ENCODE results near the gene MID2. TPM values are rescaled to one million over a fixed set of nuclear protein-coding genes. Genes with fewer than 3 reads are reported as not detected.
"Not testable (repeated sequence)": the region's sequence is repeated elsewhere in the genome, so short reads cannot be mapped to it uniquely, and the experiment has no call there.

MID2 gene
- polyA plus RNA-seq, 3 donors: 0.20 TPM; not detected in 2

- no CpG with 5 or more reads among the region's 1 CpG for WGBS (ENCODE audit: insufficient coverage)
- Mint-ChIP-seq H3K36me3 (no peaks in the 10 kb centered on the region), H3K4me1 (peaks cover 8% of the 10 kb centered on the region), H3K27me3 (ENCODE audit: low read depth in 3 of 3) (peaks cover 1 to 3% (median 2%) of the 10 kb centered on the region in 3 donors), H3K27ac (peak overlapping the region in 1 of 7 donors; percentile 5), H3K4me3 (no peak overlapping the region), H3K9me3 (peaks cover 0 to 6% (median 1%) of the 10 kb centered on the region in 7 donors)
- Histone ChIP-seq H3K4me2 (replicated peaks; ENCODE audit: extremely low read depth, low read length, poor library complexity, severe bottlenecking) (no peak overlapping the region), H4K20me1 (ENCODE audit: insufficient read depth, low read length) (no peaks in the 10 kb centered on the region), H3K27ac (ENCODE audit: low read depth in 1 of 2, low read length in 2 of 2) (no peak overlapping the region), H2AFZ (ENCODE audit: insufficient read depth, low read depth, low read length, poor library complexity, severe bottlenecking) (no peak overlapping the region), H3K9me3 (replicated peaks in 1 of 2; ENCODE audit: control insufficient read depth in 1 of 2, insufficient read depth in 1 of 2, low read length in 2 of 2) (no peaks in the 10 kb centered on the region), H3K9ac (ENCODE audit: insufficient read depth, low read length, poor library complexity, severe bottlenecking) (no peak overlapping the region), H3K4me1 (ENCODE audit: control insufficient read depth in 1 of 2, insufficient read depth in 2 of 2, low read length in 2 of 2) (peaks cover 0 to 2% of the 10 kb centered on the region in 2 donors), H3K27me3 (ENCODE audit: control insufficient read depth in 2 of 2, insufficient read depth in 2 of 2, low read length in 2 of 2) (no peaks in the 10 kb centered on the region), H3K36me3 (replicated peaks in 1 of 2; ENCODE audit: control insufficient read depth in 1 of 2, insufficient read depth in 2 of 2, low read length in 2 of 2) (no peaks in the 10 kb centered on the region), H3K79me2 (ENCODE audit: insufficient read depth, low read length) (no peaks in the 10 kb centered on the region), H3K4me3 (replicated peaks in 1 of 3; ENCODE audit: low read depth in 2 of 3, low read length in 3 of 3) (no peak overlapping the region)
- intact Hi-C loops (cut with micrococcal nuclease): no loop called here
- DNase-seq: no peak
- TF ChIP-seq CTCF (IDR thresholded peaks at IDR 0.05): no peak
Measured at GRCh38 chrX:107804427-107804826, 21.2 kb upstream of the MID2 start.

GRCh38 chrX:107805179-107805578 lies 20.5 kb upstream of the MID2 start:
- H3K4me2 ChIP-seq (replicated peaks; ENCODE audit: extremely low read depth, low read length, poor library complexity, severe bottlenecking): no peak overlapping the region
- H2AFZ ChIP-seq (ENCODE audit: insufficient read depth, low read depth, low read length, poor library complexity, severe bottlenecking): no peak overlapping the region
- Mint-ChIP-seq H3K4me1 (peaks cover 8% of the 10 kb centered on the region), H3K27ac (no peak overlapping the region), H3K36me3 (no peaks in the 10 kb centered on the region), H3K4me3 (no peak overlapping the region), H3K9me3 (peaks cover 0 to 6% (median 1%) of the 10 kb centered on the region in 7 donors), H3K27me3 (ENCODE audit: low read depth in 3 of 3) (peaks cover 1 to 3% (median 2%) of the 10 kb centered on the region in 3 donors)
- peaks cover 0 to 2% of the 10 kb centered on the region in 2 donors for H3K4me1 ChIP-seq (ENCODE audit: control insufficient read depth in 1 of 2, insufficient read depth in 2 of 2, low read length in 2 of 2)
- no peak overlapping the region for H3K9ac ChIP-seq (ENCODE audit: insufficient read depth, low read length, poor library complexity, severe bottlenecking)
- TF ChIP-seq CTCF (IDR thresholded peaks at IDR 0.05): no peak
- H4K20me1 ChIP-seq (ENCODE audit: insufficient read depth, low read length): no peaks in the 10 kb centered on the region
- intact Hi-C loops (cut with micrococcal nuclease): no loop called here
- H3K4me3 ChIP-seq (replicated peaks in 1 of 3; ENCODE audit: low read depth in 2 of 3, low read length in 3 of 3): no peak overlapping the region
- no peak for DNase-seq
- H3K36me3 ChIP-seq (replicated peaks in 1 of 2; ENCODE audit: control insufficient read depth in 1 of 2, insufficient read depth in 2 of 2, low read length in 2 of 2): no peaks in the 10 kb centered on the region
- WGBS (ENCODE audit: insufficient coverage): 100% methylated on average over 1 of the region's 3 CpGs
- no peaks in the 10 kb centered on the region for H3K27me3 ChIP-seq (ENCODE audit: control insufficient read depth in 2 of 2, insufficient read depth in 2 of 2, low read length in 2 of 2)
- H3K27ac ChIP-seq (ENCODE audit: low read depth in 1 of 2, low read length in 2 of 2): no peak overlapping the region
- no peaks in the 10 kb centered on the region for H3K9me3 ChIP-seq (replicated peaks in 1 of 2; ENCODE audit: control insufficient read depth in 1 of 2, insufficient read depth in 1 of 2, low read length in 2 of 2)
- no peaks in the 10 kb centered on the region for H3K79me2 ChIP-seq (ENCODE audit: insufficient read depth, low read length)

- H3K9me3 ChIP-seq (replicated peaks in 1 of 2; ENCODE audit: control insufficient read depth in 1 of 2, insufficient read depth in 1 of 2, low read length in 2 of 2); H3K9ac ChIP-seq (ENCODE audit: insufficient read depth, low read length, poor library complexity, severe bottlenecking); H3K36me3 Mint-ChIP-seq; DNase-seq; H3K4me3 ChIP-seq (replicated peaks in 1 of 3; ENCODE audit: low read depth in 2 of 3, low read length in 3 of 3); H4K20me1 ChIP-seq (ENCODE audit: insufficient read depth, low read length); H3K4me2 ChIP-seq (replicated peaks; ENCODE audit: extremely low read depth, low read length, poor library complexity, severe bottlenecking); H3K4me3 Mint-ChIP-seq; H3K9me3 Mint-ChIP-seq; H3K36me3 ChIP-seq (replicated peaks in 1 of 2; ENCODE audit: control insufficient read depth in 1 of 2, insufficient read depth in 2 of 2, low read length in 2 of 2); H3K27me3 Mint-ChIP-seq (ENCODE audit: low read depth in 3 of 3); H3K79me2 ChIP-seq (ENCODE audit: insufficient read depth, low read length); H2AFZ ChIP-seq (ENCODE audit: insufficient read depth, low read depth, low read length, poor library complexity, severe bottlenecking); H3K27me3 ChIP-seq (ENCODE audit: control insufficient read depth in 2 of 2, insufficient read depth in 2 of 2, low read length in 2 of 2); H3K27ac Mint-ChIP-seq; H3K27ac ChIP-seq (ENCODE audit: low read depth in 1 of 2, low read length in 2 of 2); H3K4me1 ChIP-seq (ENCODE audit: control insufficient read depth in 1 of 2, insufficient read depth in 2 of 2, low read length in 2 of 2); intact Hi-C loops (cut with micrococcal nuclease); H3K4me1 Mint-ChIP-seq: not testable (repeated sequence)
- WGBS (ENCODE audit: insufficient coverage): no CpG with 5 or more reads among the region's 10 CpGs
Measured at GRCh38 chrX:107810053-107810452, 15.6 kb upstream of the MID2 start.

All from CD14-positive monocyte (primary cell).